Naive thymus-derived CD4-positive, alpha-beta T cell (primary cell): ENCODE data around the gene CDR2L. TPM values are rescaled to one million over a fixed set of nuclear protein-coding genes. Genes with fewer than 3 reads are reported as not detected.
A peak's percentile ranks its signal among the peaks of the same experiment; 100 is the strongest.

ENCODE experiments used
- ATAC-seq: fragments of 150-1000 bp; cut with Tn5 transposase; 2 replicates; pipeline ENCODE4 v1.10.0; 2021; ENCODE audit warnings: mild to moderate bottlenecking, moderate library complexity
- CTCF ChIA-PET: fragments of 350-600 bp; sonication (Branson Sonifier 250); formaldehyde crosslinking; loops from one replicate; lab custom pipeline; 2021; ENCODE audit warnings: antibody characterized with exemption; lab: Charles Lee
- POLR2A ChIA-PET: fragments of 350-600 bp; sonication (Branson Sonifier 250); formaldehyde crosslinking; loops from one replicate; lab custom pipeline; 2021; ENCODE audit warnings: antibody characterized with exemption, inconsistent platforms; lab: Charles Lee
- DNase-seq, 9 donors: peaks; one replicate each; pipeline versions ENCODE4 v3.0.0 to v3.0.0-alpha.2; 2020 to 2022; ENCODE audit warnings: mixed read lengths in 1 of 9
- H3K27ac ChIP-seq: one replicate; pipeline ENCODE4 v1.7.0; 2013; ENCODE audit warnings: mild to moderate bottlenecking, low read depth, low read length, moderate library complexity
- H3K27me3 ChIP-seq, 2 donors: one replicate each; pipeline ENCODE4 v1.7.0; 2013; ENCODE audit warnings: low read length in 2 of 2, mild to moderate bottlenecking in 2 of 2, moderate library complexity in 2 of 2; ENCODE audit not compliant: control insufficient read depth in 2 of 2, insufficient read depth in 2 of 2
- H3K36me3 ChIP-seq, 3 experiments: 1 replicate in 2 of 3; 2 replicates in 1 of 3; pipeline ENCODE4 v1.7.0; 2013; ENCODE audit warnings: low read length in 3 of 3, mild to moderate bottlenecking in 3 of 3, moderate library complexity in 1 of 3; ENCODE audit not compliant: insufficient read depth in 3 of 3, control insufficient read depth in 2 of 3
- H3K4me1 ChIP-seq, 2 donors: one replicate each; pipeline ENCODE4 v1.7.0; 2013; ENCODE audit warnings: low read length in 2 of 2, mild to moderate bottlenecking in 2 of 2, moderate library complexity in 1 of 2; ENCODE audit not compliant: control insufficient read depth in 2 of 2, insufficient read depth in 2 of 2
- H3K4me3 ChIP-seq: 2 replicates; pipeline ENCODE4 v1.7.0; 2013; ENCODE audit warnings: mild to moderate bottlenecking, low read length
- H3K9me3 ChIP-seq, 3 experiments: 1 replicate in 2 of 3; 2 replicates in 1 of 3; pipeline ENCODE4 v1.7.0; 2013; ENCODE audit warnings: low read length in 3 of 3; ENCODE audit not compliant: control insufficient read depth in 2 of 3
- H3K27ac Mint-ChIP-seq, 9 donors: one replicate each; pipeline ENCODE4 v1.8.0; 2020 to 2022; ENCODE audit warnings: mixed read lengths in 9 of 9, mild to moderate bottlenecking in 8 of 9, moderate library complexity in 5 of 9, inconsistent platforms in 2 of 9
- H3K27me3 Mint-ChIP-seq, 5 donors: one replicate each; pipeline ENCODE4 v1.8.0; 2021 to 2022; ENCODE audit warnings: mixed read lengths in 5 of 5, mild to moderate bottlenecking in 1 of 5
- H3K36me3 Mint-ChIP-seq, 5 donors: one replicate each; pipeline ENCODE4 v1.8.0; 2020 to 2022; ENCODE audit warnings: mixed read lengths in 5 of 5, mild to moderate bottlenecking in 3 of 5, inconsistent platforms in 1 of 5
- H3K4me1 Mint-ChIP-seq, 7 donors: one replicate each; pipeline ENCODE4 v1.8.0; 2020 to 2022; ENCODE audit warnings: mixed read lengths in 7 of 7, mild to moderate bottlenecking in 3 of 7, inconsistent platforms in 1 of 7
- H3K4me3 Mint-ChIP-seq, 10 donors: one replicate each; pipeline ENCODE4 v1.8.0; 2020 to 2022; ENCODE audit warnings: mild to moderate bottlenecking in 10 of 10, mixed read lengths in 10 of 10, moderate library complexity in 6 of 10, inconsistent platforms in 2 of 10
- H3K9me3 Mint-ChIP-seq, 11 donors: one replicate each; pipeline ENCODE4 v1.8.0; 2020 to 2022; ENCODE audit warnings: mixed read lengths in 11 of 11, mild to moderate bottlenecking in 4 of 11, inconsistent platforms in 1 of 11, moderate library complexity in 1 of 11
- intact Hi-C, 2 donors: fragments of 100-400 bp; cut with micrococcal nuclease; formaldehyde crosslinking; loops; one replicate each; pipeline ENCODE4 v1.15.1; 2023
- polyA plus RNA-seq, 2 donors: library from polyadenylated mRNA; unstranded; fragments of 300-500 nt; fragmentation: Illumina TruSeq; gene quantifications; one replicate each; pipeline ENCODE4 v1.2.3, GENCODE V29; 2021
- total RNA-seq, 6 experiments: library from RNA in 5 of 6; stranded (reverse) in 5 of 6; gene quantifications; 1 replicate in 5 of 6; 2 replicates in 1 of 6; pipeline ENCODE4 v1.2.3 and lab custom pipeline; 2021 to 2026

CDR2L gene
- total and polyA plus RNA-seq, 7 experiments from 2014 or later = 0.08 to 0.17 (median 0.16) TPM; not detected in 4

DNA sequence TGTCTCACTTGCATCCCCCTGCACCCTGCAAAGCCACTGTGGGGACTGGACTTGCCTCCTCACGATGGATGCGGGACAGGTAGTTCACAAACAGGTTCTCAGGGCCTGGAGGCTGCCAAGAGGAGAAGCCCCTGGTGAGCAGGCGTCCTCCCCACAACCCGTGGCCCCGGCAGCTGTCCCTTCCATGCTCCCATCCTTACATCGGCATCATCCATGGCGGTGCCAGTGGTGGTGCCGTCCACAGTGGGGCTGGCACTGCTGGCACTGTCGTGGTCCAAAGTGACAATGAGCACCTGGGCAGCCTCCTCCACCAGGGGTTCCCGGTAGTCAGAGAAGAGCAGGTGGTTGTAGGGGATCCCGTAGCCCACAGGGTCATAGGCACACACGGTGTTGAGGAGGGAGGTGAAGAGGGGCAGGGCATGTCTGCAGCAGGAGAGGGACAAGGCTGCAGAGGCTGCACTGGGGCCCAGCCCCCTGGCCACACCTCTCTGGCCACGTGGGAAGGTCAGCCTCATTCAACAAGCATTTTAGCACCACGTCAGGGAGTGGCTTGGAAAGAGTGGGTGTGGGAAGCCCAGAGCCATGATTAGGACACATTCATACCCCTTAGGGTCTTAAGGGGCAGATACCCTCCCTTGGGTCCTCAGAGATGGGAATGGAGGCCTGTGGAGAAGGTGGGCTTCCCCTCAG, 27.5 kb upstream of the CDR2L start:
- Histone ChIP-seq H3K27ac (no peak overlapping the region), H3K27me3 (no peaks in the 10 kb centered on the region), H3K4me1 (peaks cover 0 to 4% of the 10 kb centered on the region in 2 donors), H3K36me3 (no peaks in the 10 kb centered on the region), H3K9me3 (no peaks in the 10 kb centered on the region), H3K4me3 (no peak overlapping the region)
- Mint-ChIP-seq H3K27me3 (peaks cover 0 to 6% (median 0%) of the 10 kb centered on the region in 5 donors), H3K4me1 (peaks cover 0 to 8% (median 5%) of the 10 kb centered on the region in 7 donors), H3K36me3 (peaks cover 0 to under 1% (median 0%) of the 10 kb centered on the region in 5 donors), H3K4me3 (no peak overlapping the region), H3K27ac (peak overlapping the region in 1 of 9 donors; percentile 46), H3K9me3 (no peaks in the 10 kb centered on the region)
- POLR2A ChIA-PET = interaction anchor here (0.6 to 2.6 kb wide), 3 partner anchors 14 to 154 kb away, joined by 3 to 9 read pairs (median 4); no protein-coding TSS in a partner anchor
- CTCF ChIA-PET = interaction anchor here (0.5 to 3.5 kb wide), 16 partner anchors 8 to 303 kb away, joined by 3 to 53 read pairs (median 9); partner anchors contain the start of genes CDR2L and MRPL58
- no peak for ATAC-seq
- DNase-seq = no peak
- intact Hi-C loops = loop anchor here (2.0 to 5.0 kb wide), 6 partner anchors 27 to 303 kb away; partner anchors contain the start of gene CDR2L (in 1 of the 2)

DNA sequence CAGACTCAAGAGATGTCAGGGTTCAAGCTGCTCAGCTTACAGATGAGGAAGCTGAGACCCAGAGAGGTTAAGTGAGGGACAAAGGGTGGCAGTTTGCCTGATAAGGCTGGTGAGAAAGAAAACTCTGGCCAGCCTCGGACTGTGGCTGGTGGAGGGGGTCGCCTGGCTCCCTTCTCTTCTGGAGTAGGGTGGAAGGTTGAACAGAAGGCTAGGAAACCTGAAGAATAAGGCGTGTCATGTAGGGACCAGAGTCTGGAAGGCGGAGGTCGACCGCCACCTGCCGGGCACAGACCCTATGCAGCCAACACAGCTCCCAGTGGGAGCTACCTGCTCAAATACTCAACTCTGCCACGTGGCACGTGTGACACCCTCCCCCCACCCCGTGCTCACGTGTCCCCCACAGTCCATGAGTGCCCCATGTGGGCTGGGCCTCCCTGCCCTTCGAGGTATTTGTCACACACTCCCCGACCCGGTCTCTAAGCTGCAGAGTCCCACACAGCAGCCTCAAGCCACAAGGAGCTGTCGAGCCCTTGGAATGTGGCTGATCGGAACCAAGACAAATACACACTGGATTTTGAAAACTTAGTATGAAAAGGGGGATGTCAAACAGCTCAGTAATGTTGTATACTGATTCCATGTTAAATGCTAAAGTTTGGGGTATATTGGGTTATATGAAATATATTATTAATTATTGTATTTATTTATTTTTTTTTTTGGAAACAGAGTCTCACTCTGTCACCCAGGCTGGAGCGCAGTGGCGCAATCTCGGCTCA, 26.7 kb upstream of the CDR2L start:
- Histone ChIP-seq H3K27ac (no peak overlapping the region), H3K9me3 (no peaks in the 10 kb centered on the region), H3K36me3 (no peaks in the 10 kb centered on the region), H3K4me1 (peaks cover 0 to 4% of the 10 kb centered on the region in 2 donors), H3K27me3 (no peaks in the 10 kb centered on the region), H3K4me3 (no peak overlapping the region)
- intact Hi-C loops = loop anchor here (1.0 to 5.0 kb wide), 15 partner anchors 22 to 452 kb away; partner anchors contain the start of genes CDR2L (in 2 of the 2) and MRPL58 (in 1 of the 2)
- Mint-ChIP-seq H3K4me1 (peaks cover 0 to 8% (median 5%) of the 10 kb centered on the region in 7 donors), H3K27me3 (peaks cover 0 to 6% (median 0%) of the 10 kb centered on the region in 5 donors), H3K9me3 (no peaks in the 10 kb centered on the region), H3K4me3 (no peak overlapping the region), H3K27ac (peak overlapping the region in 1 of 9 donors; percentile 46), H3K36me3 (no peaks in the 10 kb centered on the region)
- ChIA-PET POLR2A (interaction anchor here (0.6 to 2.6 kb wide), 9 partner anchors 12 to 310 kb away, joined by 3 to 9 read pairs (median 3); partner anchors contain the start of genes HID1 and MIF4GD), CTCF (interaction anchor here (0.7 to 3.5 kb wide), 33 partner anchors 8 to 329 kb away, joined by 3 to 53 read pairs (median 5); partner anchors contain the start of genes CDR2L, FDXR, MRPL58 and NT5C)
- peak in 5 of 9 donors; percentile 23 to 35 (median 28) for DNase-seq
- ATAC-seq = peak; percentile 63

DNA sequence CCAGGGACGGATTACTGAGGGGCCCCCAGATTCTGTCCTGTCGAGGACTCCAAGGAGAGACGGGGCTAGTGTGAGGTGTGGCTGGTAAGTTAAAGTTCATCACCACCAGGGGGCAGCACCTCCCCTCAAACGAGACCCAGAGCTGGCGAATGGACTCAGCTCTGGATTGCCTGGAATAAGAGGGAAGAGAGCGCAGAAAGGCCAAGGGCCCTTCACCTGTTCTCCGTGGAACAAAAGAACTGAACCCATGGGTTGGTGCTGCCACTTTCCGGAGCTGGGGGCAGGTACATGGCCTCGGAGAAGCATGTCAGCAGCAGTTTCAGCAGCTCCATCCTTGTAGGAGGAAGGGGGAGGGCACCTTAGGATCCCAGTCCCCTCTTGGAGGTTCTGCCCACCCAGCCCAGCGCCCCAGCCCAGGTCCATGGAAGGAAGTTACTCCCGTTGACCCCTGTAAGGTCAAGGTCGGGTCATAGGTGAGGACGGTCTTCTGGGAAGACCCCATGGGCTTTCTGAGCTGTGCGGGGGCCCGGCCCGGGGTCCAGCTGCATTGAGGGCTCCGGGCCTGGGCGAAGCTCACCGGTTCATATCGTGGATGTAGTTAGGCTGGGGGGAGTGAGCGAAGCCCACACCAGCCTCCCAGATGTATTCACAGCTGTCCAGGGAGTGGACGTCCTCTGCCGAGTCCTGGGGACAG, 25.6 kb upstream of the CDR2L start:
- Mint-ChIP-seq H3K36me3 (no peaks in the 10 kb centered on the region), H3K4me3 (peak overlapping the region in 2 of 10 donors; percentile 14 to 33), H3K27me3 (peaks cover 0 to 3% (median 0%) of the 10 kb centered on the region in 5 donors), H3K9me3 (no peaks in the 10 kb centered on the region), H3K4me1 (peaks cover 0 to 8% (median 5%) of the 10 kb centered on the region in 7 donors), H3K27ac (no peak overlapping the region)
- Histone ChIP-seq H3K4me1 (peaks cover 0 to 4% of the 10 kb centered on the region in 2 donors), H3K36me3 (no peaks in the 10 kb centered on the region), H3K9me3 (no peaks in the 10 kb centered on the region), H3K27me3 (no peaks in the 10 kb centered on the region), H3K4me3 (no peak overlapping the region), H3K27ac (no peak overlapping the region)
- POLR2A ChIA-PET = interaction anchor here (0.6 to 2.6 kb wide), 8 partner anchors 11 to 309 kb away, joined by 3 to 9 read pairs (median 3); partner anchors contain the start of genes HID1 and MIF4GD
- DNase-seq = peak; percentile 69 to 88 (median 78)
- CTCF ChIA-PET = interaction anchor here (0.7 to 3.5 kb wide), 36 partner anchors 7 to 328 kb away, joined by 3 to 53 read pairs (median 5); partner anchors contain the start of genes CDR2L, FDXR, MRPL58 and NT5C
- peak; percentile 80 for ATAC-seq
- intact Hi-C loops = loop anchor here (1.0 to 5.0 kb wide), 15 partner anchors 20 to 450 kb away; partner anchors contain the start of genes CDR2L (in 2 of the 2) and MRPL58 (in 1 of the 2)

DNA sequence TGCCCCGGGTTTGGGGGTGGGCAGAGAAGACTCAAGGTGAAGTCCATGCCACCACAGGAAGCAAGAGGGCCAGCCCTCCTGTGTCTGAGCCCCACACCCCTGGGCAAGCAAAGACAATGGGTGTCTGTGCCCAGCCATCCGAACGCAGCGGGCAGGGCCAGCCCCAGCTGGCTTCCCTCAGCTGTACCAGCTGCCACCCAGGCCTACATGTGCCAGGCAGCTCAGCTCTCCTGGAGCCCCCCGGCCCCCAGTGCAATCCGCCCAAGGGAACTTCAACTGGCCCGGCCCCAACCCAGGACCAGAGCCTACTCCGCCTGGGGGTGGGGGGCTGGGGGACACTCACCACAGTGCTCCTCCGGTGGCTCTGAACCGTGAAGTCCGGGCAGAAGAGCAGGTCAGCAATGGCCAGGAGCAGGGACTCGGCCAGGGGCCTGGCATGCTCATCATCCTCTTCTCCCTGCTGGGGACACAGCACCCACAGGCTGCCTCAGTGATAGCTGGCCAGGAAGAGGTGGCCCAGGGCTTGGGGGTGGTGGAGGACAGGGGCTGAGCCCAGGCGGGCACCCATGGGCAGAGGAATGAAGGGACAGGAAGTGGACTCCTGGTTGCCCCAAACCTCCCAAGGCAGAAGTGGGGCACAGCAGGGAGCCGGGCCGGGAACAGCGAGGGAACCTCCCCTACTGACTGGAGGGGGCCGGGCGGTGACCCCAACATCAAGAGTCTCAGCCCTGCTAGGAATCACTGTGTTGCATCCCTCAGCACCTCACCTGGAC, 24.6 kb upstream of the CDR2L start:
- H3K27me3 Mint-ChIP-seq = peaks cover 0 to 3% (median 0%) of the 10 kb centered on the region in 5 donors
- H3K27ac Mint-ChIP-seq = no peak overlapping the region
- peaks cover 0 to 8% (median 5%) of the 10 kb centered on the region in 7 donors for H3K4me1 Mint-ChIP-seq
- Histone ChIP-seq H3K4me3 (no peak overlapping the region), H3K4me1 (peaks cover 0 to 4% of the 10 kb centered on the region in 2 donors), H3K27me3 (no peaks in the 10 kb centered on the region), H3K27ac (no peak overlapping the region), H3K9me3 (no peaks in the 10 kb centered on the region), H3K36me3 (no peaks in the 10 kb centered on the region)
- intact Hi-C loops = loop anchor here in 1 of 2 donors (5.0 kb wide), 1 partner anchor 149 kb away; no protein-coding TSS in a partner anchor
- no peaks in the 10 kb centered on the region for H3K9me3 Mint-ChIP-seq
- no peak for ATAC-seq
- DNase-seq = no peak
- CTCF ChIA-PET = interaction anchor here (1.0 to 3.5 kb wide), 15 partner anchors 8 to 327 kb away, joined by 3 to 53 read pairs (median 11); partner anchors contain the start of genes CDR2L, MRPL58 and SLC25A19
- H3K36me3 Mint-ChIP-seq = no peaks in the 10 kb centered on the region
- no peak overlapping the region for H3K4me3 Mint-ChIP-seq
- POLR2A ChIA-PET = interaction anchor here (2.6 kb wide), 1 partner anchor 47 kb away, joined by 9 read pairs; no protein-coding TSS in a partner anchor

DNA sequence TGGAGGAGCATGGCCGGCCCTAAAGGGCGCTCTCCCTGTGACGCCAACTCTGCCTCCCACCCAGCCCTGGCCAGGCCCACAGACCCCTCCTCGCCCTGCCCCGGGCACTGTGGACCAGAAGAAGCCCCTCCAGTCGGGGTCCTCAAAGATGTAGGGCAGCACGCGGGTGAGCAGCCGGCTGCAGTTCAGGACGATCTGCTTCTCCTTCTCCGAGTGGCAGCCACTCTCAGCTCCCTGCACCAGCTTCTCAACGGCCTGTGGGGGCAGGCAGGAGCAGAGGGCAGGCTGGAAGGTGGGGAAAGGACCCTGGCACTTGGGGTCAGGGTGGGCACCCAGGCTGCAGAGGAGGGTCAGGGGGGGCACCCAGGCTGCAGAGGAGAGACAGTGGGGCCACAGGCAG, 23.8 kb upstream of the CDR2L start:
- H3K9me3 Mint-ChIP-seq = no peaks in the 10 kb centered on the region
- Histone ChIP-seq H3K4me3 (no peak overlapping the region), H3K9me3 (no peaks in the 10 kb centered on the region), H3K4me1 (peaks cover 0 to 4% of the 10 kb centered on the region in 2 donors), H3K36me3 (no peaks in the 10 kb centered on the region), H3K27me3 (no peaks in the 10 kb centered on the region), H3K27ac (no peak overlapping the region)
- ChIA-PET POLR2A (no interaction called here), CTCF (interaction anchor here (1.4 kb wide), 1 partner anchor 48 kb away, joined by 6 read pairs; no protein-coding TSS in a partner anchor)
- H3K36me3 Mint-ChIP-seq = no peaks in the 10 kb centered on the region
- H3K27ac Mint-ChIP-seq = no peak overlapping the region
- no peak for ATAC-seq
- H3K4me3 Mint-ChIP-seq = no peak overlapping the region
- H3K4me1 Mint-ChIP-seq = peaks cover 0 to 8% (median 5%) of the 10 kb centered on the region in 7 donors
- H3K27me3 Mint-ChIP-seq = peaks cover 0 to 3% (median 0%) of the 10 kb centered on the region in 5 donors
- intact Hi-C loops = loop anchor here in 1 of 2 donors (5.0 kb wide), 1 partner anchor 149 kb away; no protein-coding TSS in a partner anchor
- DNase-seq = no peak
